Coronary artery (tissue), 2 donors: Measurements from ENCODE around the gene DGKD.

Experiments used
- DNase-seq: peaks from one replicate; pipeline ENCODE4 v3.0.0-alpha.2; 2017; ENCODE audit warnings: low spot score
- H3K27ac ChIP-seq, 2 donors: fragments of 200-600 bp; sonication (generic); one replicate each; pipeline ENCODE4 v1.5.1; 2016 to 2019
- H3K4me3 ChIP-seq: fragments of 200-600 bp; sonication (generic); 2 replicates; pipeline ENCODE4 v1.5.1; 2016; ENCODE audit warnings: mild to moderate bottlenecking, moderate library complexity
- CTCF ChIP-seq: fragments of 200-600 bp; sonication (generic); IDR thresholded peaks from one replicate; pipeline ENCODE4 v1.5.1; 2019; ENCODE audit warnings: antibody characterized with exemption

DGKD gene

DNA sequence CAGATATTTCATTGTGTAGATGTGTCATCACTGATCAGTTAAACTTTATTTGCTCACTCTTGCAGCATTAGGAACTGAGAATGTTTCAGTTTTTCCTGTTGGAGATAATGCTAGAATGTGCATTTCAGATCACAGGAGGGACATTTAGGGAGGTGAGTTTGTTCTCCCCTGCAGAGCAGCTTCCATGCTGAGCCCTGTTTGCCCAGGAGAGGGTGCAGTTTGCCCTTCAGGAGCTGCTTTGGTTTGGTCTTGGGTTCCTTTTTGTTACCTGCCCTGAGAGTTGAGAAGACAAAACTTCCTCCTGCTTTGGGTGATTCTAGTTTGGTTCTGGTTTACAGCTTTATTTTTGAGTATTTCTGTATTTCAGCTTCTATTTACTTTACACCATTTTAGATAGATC, 49.9 kb downstream of the DGKD start:
- no peak overlapping the region for H3K27ac ChIP-seq
- no peak overlapping the region for H3K4me3 ChIP-seq
- no peak for TF ChIP-seq CTCF
- DNase-seq: peak; percentile 33

GRCh38 chr2:233406865-233407264, 52.6 kb downstream of the DGKD start:
- Histone ChIP-seq H3K4me3 (no peak overlapping the region), H3K27ac (no peak overlapping the region)
- no peak for TF ChIP-seq CTCF
- DNase-seq: no peak

- no peak for TF ChIP-seq CTCF
- DNase-seq: no peak
- peak overlapping the region; percentile 50 to 81 for H3K27ac ChIP-seq
- no peak overlapping the region for H3K4me3 ChIP-seq
Measured at GRCh38 chr2:233407771-233408181, 53.5 kb downstream of the DGKD start.

DNA sequence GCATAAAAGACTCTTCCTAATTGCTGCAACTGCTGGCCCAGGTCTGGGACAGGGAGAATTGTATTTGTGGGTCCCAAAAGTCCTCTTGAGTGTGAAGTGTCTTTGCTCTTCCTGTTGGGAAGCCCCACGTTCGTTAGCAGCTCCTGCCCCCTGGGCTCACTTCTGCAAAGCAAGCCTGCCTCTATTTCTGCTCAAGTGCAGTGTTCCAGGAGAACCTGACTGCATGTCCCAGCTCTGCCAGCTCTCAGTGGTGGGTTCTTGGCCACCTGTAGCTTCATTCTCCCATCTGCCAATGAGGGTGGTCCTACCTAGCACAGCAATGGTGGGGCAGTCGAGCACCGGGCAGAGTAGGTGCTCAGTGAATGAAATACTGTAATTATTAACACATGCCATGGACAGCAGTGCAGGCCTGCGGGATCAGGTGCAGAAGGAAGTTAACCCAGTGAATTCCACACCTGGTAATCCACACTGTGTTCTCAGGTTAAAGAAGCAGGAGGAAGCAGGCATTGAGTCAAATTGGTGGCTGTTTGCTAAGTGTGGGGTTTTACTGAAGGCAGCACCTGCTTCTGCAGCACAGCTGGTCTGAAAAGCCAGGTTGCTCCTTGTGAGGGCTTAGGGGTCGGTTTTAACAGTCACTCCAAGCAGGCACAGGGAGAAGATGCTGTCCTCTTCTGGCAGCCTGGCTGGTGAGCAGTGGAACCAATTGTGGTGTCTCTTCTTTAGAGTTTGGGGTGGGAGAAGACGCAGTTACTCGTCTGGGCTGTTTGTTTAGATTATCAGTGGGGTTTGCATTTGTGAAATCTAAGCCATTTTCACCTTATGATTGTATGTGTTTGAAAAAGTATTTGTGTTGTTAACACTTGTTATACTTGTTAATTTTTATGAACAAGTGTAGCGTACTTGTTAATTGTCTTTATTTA, 54.3 kb downstream of the DGKD start:
- no peak for TF ChIP-seq CTCF
- Histone ChIP-seq H3K4me3 (no peak overlapping the region), H3K27ac (peak overlapping the region; percentile 50 to 81)
- DNase-seq: no peak

DNA sequence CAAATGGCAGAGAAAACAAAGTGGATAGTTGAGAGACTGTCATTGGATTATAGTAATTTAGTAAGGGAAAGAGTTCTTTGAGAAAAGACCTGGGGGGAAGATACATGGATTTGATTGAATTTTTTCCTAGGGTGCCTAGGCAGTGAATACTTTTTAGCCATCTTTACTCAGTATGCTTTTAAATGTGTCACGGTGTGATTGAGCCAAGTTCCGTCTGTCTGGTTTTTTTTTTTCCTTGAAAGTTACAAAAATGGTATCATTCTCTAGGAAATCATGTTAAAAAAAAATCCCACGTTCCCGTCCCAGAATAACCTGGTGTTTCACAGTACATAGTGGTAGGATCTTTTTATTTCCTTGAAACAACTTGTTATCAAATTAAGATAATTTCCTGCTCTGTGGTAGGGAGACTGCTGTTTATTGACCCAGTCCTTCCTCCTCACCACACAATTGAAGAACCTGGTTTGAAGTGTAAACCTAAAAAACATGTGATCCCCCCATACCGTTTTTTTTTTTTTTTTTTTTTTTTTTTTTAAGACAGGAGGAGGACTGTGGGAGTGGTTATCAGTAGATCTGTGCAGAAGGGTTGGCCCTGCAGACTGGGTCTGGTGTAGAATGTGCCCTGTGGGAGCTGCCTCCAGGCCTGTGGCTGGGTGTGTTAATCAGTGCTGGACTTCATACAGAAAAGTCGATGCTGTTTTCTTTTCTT, 55.1 kb downstream of the DGKD start:
- DNase-seq: no peak
- H3K4me3 ChIP-seq: no peak overlapping the region
- TF ChIP-seq CTCF: no peak
- peak overlapping the region; percentile 68 to 81 for H3K27ac ChIP-seq

GRCh38 chr2:233410196-233410760, 56.0 kb downstream of the DGKD start:
- no peak for TF ChIP-seq CTCF
- Histone ChIP-seq H3K27ac (peak overlapping the region; percentile 68 to 78), H3K4me3 (no peak overlapping the region)
- no peak for DNase-seq
